8988T (cell line): ENCODE data around the gene SYT11.
"Not testable (repeated sequence)": the region's sequence is repeated elsewhere in the genome, so short reads cannot be mapped to it uniquely, and the experiment has no call there.

Source experiments
- DNase-seq: peaks from one replicate; pipeline ENCODE4 v3.0.0; 2011

SYT11 gene

DNA sequence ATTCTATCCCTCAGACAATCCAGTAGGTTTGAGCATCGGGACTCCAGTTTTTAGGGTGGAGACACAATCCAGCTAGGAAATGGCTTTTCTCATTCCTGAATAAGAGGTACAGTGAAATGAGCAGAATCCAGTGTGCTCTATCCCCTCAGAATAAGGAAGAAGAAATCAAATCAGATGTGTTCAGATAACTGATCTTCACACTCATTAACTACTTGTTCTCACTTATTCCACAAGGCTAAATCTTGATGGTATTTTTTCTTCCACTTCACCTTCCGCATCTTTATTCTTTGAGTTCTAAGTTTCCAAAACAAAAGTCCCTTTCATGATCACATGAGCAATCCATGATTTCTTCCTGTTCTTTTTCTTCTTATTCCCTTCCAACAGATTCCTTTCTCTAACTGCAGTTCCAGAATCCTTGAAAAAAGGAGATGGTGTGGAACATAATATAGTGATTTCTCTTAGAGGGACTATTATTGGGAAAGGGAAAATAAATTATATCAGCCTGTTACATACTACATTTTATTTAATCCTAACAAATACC lies 1.7 kb downstream of the SYT11 start:
- no peak for DNase-seq

- DNase-seq, result no peak
These were observed 2.5 kb downstream of the SYT11 start for GRCh38 chr1:155861896-155862295.

GRCh38 chr1:155864393-155864792 lies 5.0 kb downstream of the SYT11 start:
- no peak for DNase-seq

DNA sequence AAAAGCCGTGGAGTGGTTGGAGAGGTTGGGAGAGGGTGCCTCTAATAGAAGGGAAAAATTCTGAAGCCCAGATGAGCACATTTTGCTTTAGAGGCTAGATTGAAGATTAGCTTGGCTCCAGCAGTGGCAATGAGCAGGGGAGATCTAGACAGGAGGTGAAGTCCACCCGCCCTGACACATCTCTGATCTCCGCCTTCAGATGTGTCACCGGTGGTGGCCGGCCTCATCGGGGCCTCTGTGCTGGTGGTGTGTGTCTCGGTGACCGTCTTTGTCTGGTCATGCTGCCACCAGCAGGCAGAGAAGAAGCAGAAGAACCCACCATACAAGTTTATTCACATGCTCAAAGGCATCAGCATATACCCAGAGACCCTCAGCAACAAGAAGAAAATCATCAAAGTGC lies 8.4 kb downstream of the SYT11 start:
- no peak for DNase-seq

- DNase-seq, result no peak
These were observed 12.0 kb downstream of the SYT11 start for GRCh38 chr1:155871390-155871789.

DNA sequence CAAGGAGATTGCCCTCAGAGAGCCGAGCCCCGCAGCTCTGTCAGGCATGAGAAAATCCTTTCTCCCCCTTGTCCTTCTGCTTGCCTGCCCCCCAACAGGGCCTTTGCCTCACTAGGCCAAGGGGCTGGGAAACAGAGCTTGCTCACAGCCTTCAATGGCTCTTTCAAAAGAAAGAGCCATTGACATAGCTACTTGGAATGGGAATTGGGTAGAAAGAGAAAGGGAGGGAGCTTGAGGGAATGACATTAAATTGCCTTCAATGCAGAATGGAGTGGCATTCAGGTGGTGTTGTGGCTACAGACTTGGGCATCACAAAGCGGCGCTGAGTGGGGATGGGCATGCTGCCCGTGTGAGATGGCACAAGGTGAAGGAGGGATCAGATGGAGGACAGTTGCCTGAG lies 13.2 kb downstream of the SYT11 start:
- no peak for DNase-seq

GRCh38 chr1:155873860-155874259 lies 14.5 kb downstream of the SYT11 start:
- DNase-seq, result no peak

DNA sequence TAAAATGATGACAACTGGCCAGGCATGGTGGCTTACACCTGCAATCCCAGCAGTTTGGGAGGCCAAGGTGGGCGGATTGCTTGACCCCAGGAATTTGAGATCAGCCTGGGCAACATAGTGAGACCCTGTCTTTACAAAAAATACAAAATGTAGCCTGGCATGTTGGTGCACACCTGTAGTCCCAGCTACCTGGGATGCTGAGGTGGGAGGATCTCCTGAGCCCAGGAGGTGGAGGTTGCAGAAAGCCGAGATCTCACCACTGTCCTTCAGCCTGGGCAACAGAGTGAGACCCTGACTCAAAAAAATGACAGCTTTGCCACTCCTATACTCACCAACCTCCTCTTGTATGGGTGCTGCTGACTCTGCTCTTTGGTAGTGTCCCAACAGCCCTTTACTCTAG lies 18.6 kb downstream of the SYT11 start:
- no peak for DNase-seq

- DNase-seq, result no peak
These were observed 20.9 kb downstream of the SYT11 start for GRCh38 chr1:155880251-155880650.

GRCh38 chr1:155880950-155881349 lies 21.6 kb downstream of the SYT11 start:
- no peak for DNase-seq

- DNase-seq, result no peak
These were observed 22.9 kb downstream of the SYT11 start for GRCh38 chr1:155882235-155882634.

- no peak for DNase-seq
These were observed 23.4 kb downstream of the SYT11 start for GRCh38 chr1:155882766-155883165.

- no peak for DNase-seq
These were observed 24.9 kb downstream of the SYT11 start for GRCh38 chr1:155884031-155884960.

GRCh38 chr1:155884982-155885381 lies 25.6 kb downstream of the SYT11 start:
- DNase-seq, result no peak

DNA sequence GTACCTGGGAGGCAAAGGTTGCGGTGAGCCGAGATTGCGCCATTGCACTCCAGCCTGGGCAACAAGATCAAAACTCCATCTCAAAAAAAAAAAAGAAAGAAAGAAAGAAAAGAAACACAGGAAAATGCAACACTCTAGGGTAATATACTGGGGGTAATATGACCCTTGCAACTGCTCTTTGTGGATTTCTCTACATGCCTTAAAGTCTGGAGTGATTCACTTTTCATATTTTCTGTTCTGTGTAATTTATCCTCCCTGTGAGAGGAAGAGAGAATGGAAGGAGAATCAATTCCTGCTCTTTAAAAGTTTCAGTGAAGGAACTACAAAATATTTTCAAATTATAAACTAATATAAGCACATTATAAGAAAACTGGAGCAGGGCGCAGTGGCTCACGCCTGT lies 29.1 kb downstream of the SYT11 start:
- DNase-seq, result no peak

DNA sequence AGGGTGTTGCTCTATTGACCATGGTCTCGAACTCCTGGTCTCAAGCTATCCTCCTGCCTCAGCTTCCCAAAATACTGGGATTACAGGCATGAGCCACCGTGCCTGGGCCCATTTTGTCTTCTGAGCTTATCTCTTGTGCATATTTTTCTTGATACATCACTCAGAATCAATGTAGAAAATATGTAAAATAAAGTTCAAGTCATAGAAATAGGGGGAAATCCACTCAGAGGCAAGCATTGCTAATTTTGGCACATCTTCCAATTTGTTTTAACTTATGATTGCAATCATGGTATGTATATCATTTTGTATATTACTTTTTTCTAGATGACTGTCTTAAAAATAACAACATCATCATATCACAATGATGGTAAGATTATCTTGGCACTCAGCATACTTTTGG lies 30.2 kb downstream of the SYT11 start:
- no peak for DNase-seq

DNA sequence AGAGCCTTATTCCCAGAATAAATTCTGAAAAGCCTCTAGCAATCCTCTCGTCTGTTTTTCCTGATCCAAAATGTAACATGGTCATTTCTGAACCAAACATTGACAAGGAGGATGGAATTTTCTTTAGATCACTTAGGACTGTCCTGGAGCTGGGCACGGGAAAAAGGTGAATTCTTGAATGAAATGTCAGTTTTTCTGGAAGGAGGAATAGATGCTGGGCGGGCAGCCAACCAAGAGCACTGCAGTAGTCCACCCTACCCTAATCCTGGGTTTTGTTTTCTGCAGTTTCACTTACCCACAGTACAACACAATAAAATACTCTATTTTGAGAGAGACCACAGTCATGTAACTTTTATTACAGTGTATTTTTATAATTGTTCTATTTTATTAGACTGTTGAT lies 30.9 kb downstream of the SYT11 start:
- no peak for DNase-seq

DNA sequence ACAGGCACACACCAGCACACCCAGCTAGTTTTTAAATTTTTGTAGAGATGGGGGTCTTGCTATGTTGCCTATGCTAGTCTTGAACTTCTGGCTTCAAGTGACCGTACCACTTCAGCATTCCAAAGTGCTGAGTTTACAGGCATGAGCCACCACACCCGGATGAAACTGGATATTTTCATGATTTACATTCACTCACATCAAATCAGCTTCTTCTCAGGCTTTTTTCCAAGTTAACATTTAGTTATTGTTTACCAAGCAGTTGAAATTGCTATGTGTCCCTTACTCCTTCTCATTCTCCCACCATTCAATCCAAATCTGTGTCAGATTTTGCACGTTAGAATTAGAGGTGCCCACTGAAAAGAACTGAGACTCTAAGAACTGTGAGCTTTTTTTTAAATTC lies 33.4 kb downstream of the SYT11 start:
- DNase-seq, result no peak

GRCh38 chr1:155893389-155894142 lies 34.2 kb downstream of the SYT11 start:
- no peak for DNase-seq

GRCh38 chr1:155895617-155896016 lies 36.2 kb downstream of the SYT11 start:
- DNase-seq, result not testable (repeated sequence)

- not testable (repeated sequence) for DNase-seq
These were observed 37.1 kb downstream of the SYT11 start for GRCh38 chr1:155896476-155896875.

DNA sequence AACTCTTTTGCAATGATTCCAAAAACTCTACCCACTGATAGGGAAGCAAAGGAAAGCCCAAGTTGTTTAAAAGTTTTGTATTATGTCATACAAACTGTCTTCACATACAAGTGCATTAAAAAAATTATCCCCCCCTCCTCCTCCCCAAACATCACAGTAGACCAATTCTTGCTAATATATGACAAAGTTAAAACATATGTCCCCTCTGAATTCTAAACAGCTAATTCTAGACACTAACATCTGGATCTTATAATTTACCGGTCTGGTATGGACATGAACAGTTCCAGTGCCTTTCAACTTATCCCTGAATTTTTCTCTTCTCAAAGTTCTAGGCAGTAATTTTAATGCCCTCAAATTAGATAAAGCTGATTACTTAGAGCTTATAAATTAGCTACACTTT lies 38.4 kb downstream of the SYT11 start:
- DNase-seq, result no peak

- no peak for DNase-seq
These were observed 39.5 kb downstream of the SYT11 start for GRCh38 chr1:155898888-155899287.

DNA sequence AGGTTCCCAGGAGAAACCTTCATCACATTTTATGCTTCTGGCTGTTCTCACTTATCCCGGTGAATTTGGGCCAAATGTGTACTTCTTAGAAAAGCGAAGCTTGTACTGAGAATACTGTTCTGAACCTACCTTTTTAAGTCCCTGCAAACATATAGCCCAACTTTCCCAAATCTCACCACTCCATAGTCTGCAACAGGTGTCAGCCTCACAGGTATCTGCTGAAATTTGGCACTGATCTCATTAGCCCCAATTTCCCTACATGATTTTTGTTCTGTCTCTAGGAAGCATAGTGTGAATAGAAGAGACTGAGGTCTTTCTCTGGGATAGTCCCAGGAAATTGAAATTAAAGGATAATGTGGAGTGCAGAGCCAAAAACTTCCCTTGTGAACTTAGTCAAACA lies 40.3 kb downstream of the SYT11 start:
- no peak for DNase-seq
